Colonic mucosa (tissue), 4 donors: ENCODE measurements around the gene NPHS1. TPM values are rescaled to one million over a fixed set of nuclear protein-coding genes. Genes with fewer than 3 reads are reported as not detected.

Experiments used
- DNase-seq: peaks from one replicate; pipeline ENCODE4 v3.0.0-alpha.2; 2020
- H3K27ac ChIP-seq: fragments of 200-600 bp; one replicate; pipeline ENCODE4 v1.8.0; 2021
- H3K27me3 ChIP-seq: fragments of 200-600 bp; one replicate; pipeline ENCODE4 v1.8.0; 2021
- H3K36me3 ChIP-seq: fragments of 200-600 bp; one replicate; pipeline ENCODE4 v1.8.0; 2021
- H3K4me1 ChIP-seq: fragments of 200-600 bp; one replicate; pipeline ENCODE4 v1.8.0; 2021; ENCODE audit warnings: mild to moderate bottlenecking
- H3K4me3 ChIP-seq: fragments of 200-600 bp; one replicate; pipeline ENCODE4 v1.8.0; 2021
- H3K9ac ChIP-seq, 2 donors: one replicate each; pipeline ENCODE4 v1.7.0; 2013; ENCODE audit warnings: control low read depth in 2 of 2, low read depth in 2 of 2, low read length in 2 of 2
- H3K9me3 ChIP-seq: fragments of 200-600 bp; one replicate; pipeline ENCODE4 v1.8.0; 2021
- CTCF ChIP-seq: fragments of 200-600 bp; IDR thresholded peaks from one replicate; pipeline ENCODE4 v1.8.0; 2022; ENCODE audit warnings: antibody characterized with exemption, mild to moderate bottlenecking
- intact Hi-C: fragments of 100-400 bp; cut with DNase I; formaldehyde crosslinking; loops from one replicate; pipeline ENCODE4 v1.14.1; 2022
- total RNA-seq, 2 donors: library from RNA; stranded (reverse); fragmentation: NEBNext Ultra II Directional in 1 of 2; extraction: Animal tissue kit (Norgen Biotek cat#: 25700) in 1 of 2; gene quantifications; one replicate each; pipeline ENCODE4 v1.2.1, GENCODE V29; 2021
- donor health status: healthy.
- donor health status: DM: no; HTN: no; CAD: no.
- donor health status: DM: no; HTN: no; CAD: no.

The NPHS1 gene
- total RNA-seq, 2 donors from 2014 or later: not detected

- no peak for DNase-seq
- Histone ChIP-seq H3K27me3 (no peaks in the 10 kb centered on the region), H3K4me3 (no peak overlapping the region), H3K36me3 (no peaks in the 10 kb centered on the region), H3K27ac (no peak overlapping the region), H3K4me1 (no peaks in the 10 kb centered on the region), H3K9me3 (no peaks in the 10 kb centered on the region), H3K9ac (no peak overlapping the region)
- TF ChIP-seq CTCF: no peak
- intact Hi-C loops: no loop called here
Observed at GRCh38 chr19:35786299-35787160, 65.8 kb downstream of the NPHS1 start.

- no peak overlapping the region for H3K27ac ChIP-seq
- H3K9ac ChIP-seq: no peak overlapping the region
- no peak overlapping the region for H3K4me3 ChIP-seq
- no peaks in the 10 kb centered on the region for H3K36me3 ChIP-seq
- no peak for TF ChIP-seq CTCF
- H3K4me1 ChIP-seq: no peaks in the 10 kb centered on the region
- no peaks in the 10 kb centered on the region for H3K9me3 ChIP-seq
- intact Hi-C loops: no loop called here
- H3K27me3 ChIP-seq: no peaks in the 10 kb centered on the region
- DNase-seq: no peak
Observed at GRCh38 chr19:35785339-35785627, 67.0 kb downstream of the NPHS1 start.

GRCh38 chr19:35784503-35785338, 67.6 kb downstream of the NPHS1 start:
- Histone ChIP-seq H3K4me1 (no peaks in the 10 kb centered on the region), H3K36me3 (no peaks in the 10 kb centered on the region), H3K27ac (no peak overlapping the region), H3K9ac (no peak overlapping the region), H3K9me3 (no peaks in the 10 kb centered on the region), H3K4me3 (no peak overlapping the region), H3K27me3 (no peaks in the 10 kb centered on the region)
- intact Hi-C loops: no loop called here
- no peak for TF ChIP-seq CTCF
- DNase-seq: no peak

- no peak for TF ChIP-seq CTCF
Observed at GRCh38 chr19:35783469-35784434, 68.6 kb downstream of the NPHS1 start.

GRCh38 chr19:35782589-35782988, 69.7 kb downstream of the NPHS1 start:
- Histone ChIP-seq H3K36me3 (no peaks in the 10 kb centered on the region), H3K27ac (no peak overlapping the region), H3K9me3 (no peaks in the 10 kb centered on the region), H3K4me1 (no peaks in the 10 kb centered on the region), H3K4me3 (no peak overlapping the region), H3K27me3 (no peaks in the 10 kb centered on the region), H3K9ac (no peak overlapping the region)
- DNase-seq: no peak
- TF ChIP-seq CTCF: no peak
- intact Hi-C loops: no loop called here

More at GRCh38 chr19:35783469-35784434, 68.6 kb downstream of the NPHS1 start:
- H3K4me3 ChIP-seq: no peak overlapping the region
- H3K9ac ChIP-seq: no peak overlapping the region
- no peaks in the 10 kb centered on the region for H3K9me3 ChIP-seq
- intact Hi-C loops: no loop called here
- no peaks in the 10 kb centered on the region for H3K4me1 ChIP-seq
- no peaks in the 10 kb centered on the region for H3K36me3 ChIP-seq
- H3K27ac ChIP-seq: no peak overlapping the region
- no peaks in the 10 kb centered on the region for H3K27me3 ChIP-seq
- DNase-seq: no peak
